GM19452 (cell line): Measurements from ENCODE around the gene U2AF2.

Source experiments
- ATAC-seq: cut with Tn5 transposase; IDR thresholded peaks from one replicate; pipeline ENCODE4 v1.9.1; 2021; ENCODE audit not compliant: unreplicated experiment

U2AF2 gene

DNA sequence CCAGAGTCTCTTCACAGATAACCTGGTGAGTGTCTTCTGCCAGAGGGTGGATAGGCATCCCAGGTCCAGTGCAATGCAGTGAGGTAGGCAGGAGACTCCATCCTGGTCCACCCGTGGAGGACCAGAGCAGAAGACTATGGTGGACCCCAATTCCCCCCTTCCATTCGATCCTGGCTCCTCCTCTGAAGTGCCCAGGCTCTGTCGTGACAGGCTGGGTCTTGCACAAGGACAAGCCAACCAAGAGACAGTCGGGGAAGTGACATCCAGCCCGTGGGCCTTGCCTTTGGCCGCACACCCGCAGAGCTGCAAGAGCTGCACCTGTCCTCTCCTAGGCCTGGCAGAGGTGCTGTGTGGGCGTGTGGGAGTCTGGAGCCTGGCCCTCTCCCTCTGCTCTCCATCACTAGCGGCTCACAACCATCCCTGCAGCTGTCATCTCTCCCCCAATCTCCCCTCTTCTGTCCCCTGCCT, 33.6 kb upstream of the U2AF2 start:
- no peak for ATAC-seq

DNA sequence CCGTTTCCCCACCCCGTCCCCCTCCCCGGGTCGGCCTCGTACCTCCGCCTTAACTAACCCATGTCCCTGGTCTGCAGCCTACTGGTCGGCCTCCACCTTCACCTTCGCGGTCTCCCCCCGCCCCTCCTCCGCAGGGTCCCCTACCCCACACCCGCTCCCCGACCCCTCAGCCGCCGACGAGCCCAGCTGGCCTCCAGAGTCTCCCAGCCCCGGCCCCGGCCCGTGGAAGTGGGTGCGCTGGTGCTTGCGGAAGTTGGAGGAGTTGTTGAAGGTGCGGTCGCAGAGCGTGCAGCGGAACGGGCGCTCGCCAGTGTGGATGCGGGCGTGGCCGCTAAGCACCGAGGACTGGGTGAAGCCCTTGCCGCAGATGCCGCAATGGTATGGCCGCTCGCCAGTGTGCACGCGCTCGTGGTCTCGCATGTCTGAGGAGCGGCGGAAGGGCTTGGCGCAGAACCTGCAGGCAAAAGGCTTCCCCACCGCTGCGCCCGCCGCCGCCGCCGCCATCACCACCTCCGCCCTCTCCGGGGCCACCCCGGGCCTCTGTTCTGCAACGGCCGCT, 33.1 kb upstream of the U2AF2 start:
- no peak for ATAC-seq

DNA sequence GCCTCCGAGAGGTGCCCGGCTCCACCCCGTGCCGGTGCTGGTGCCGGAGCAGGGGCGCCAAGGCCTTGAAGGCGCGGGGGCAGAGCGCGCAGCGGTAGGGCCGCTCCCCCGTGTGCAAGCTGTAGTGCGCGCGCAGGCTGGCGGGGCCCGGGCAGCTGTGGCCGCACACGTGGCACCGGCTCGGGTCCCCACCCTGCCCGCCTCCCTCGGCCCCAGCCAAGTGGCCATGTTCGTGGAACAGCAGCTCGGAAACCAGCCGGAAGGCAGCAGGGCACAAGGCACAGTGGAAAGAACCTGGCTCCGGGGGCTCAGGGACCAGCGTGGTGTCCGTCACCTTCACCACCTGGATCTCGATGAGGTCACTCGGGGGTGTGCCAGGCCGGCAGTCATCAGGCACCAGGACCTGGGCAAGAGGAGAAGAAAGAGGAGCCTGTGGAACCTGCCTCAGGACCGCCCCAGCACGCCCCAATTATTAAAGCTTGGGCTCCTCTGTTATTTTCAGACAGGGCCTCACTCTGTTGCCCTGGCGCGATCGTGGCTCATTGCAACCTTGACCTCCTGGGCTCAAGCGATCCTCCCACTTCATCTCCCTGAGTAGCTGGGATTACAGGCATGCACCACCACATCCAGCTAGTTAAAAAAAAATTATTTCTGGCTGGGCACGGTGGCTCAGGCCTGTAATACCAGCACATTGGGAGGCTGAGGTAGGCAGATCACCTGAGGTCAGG, 32.4 kb upstream of the U2AF2 start:
- ATAC-seq = no peak

DNA sequence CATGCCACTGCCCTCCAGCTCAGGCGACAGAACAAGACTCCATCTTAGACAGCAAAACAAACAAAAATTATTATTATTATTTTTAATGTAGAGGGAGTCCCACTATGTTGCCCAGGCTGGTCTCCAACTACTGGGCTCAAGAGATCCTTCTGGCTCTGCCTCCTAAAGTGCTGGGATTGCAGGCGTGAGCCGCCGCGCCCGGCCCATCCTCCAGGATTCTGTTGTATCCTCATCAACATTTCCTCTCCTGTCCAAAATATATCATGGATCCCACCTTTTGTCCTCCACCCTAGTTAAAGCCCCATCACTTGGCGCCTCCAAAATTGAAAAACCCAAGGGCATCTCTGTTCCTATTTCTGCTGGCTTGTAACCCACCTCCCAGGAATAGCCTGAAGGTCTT, 31.7 kb upstream of the U2AF2 start:
- no peak for ATAC-seq

DNA sequence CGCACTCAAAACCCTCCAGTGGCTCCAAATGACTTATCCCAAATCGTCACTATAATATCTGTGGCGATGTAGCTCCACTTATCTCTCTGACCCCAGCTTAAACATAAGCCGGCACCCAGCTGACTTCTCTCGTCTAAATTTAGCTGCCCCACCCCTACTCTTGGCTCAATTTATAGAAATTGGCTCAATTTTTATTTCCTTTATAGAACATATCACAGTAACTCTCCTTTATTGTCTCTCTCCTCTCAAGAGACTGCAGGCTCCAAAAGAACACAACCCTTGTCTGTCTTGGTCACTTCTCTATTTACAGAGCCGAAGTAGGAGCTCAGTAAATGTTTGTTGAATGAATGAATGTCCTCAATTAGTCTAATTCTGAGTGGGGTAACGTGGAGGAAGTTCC, 31.3 kb upstream of the U2AF2 start:
- ATAC-seq = no peak

DNA sequence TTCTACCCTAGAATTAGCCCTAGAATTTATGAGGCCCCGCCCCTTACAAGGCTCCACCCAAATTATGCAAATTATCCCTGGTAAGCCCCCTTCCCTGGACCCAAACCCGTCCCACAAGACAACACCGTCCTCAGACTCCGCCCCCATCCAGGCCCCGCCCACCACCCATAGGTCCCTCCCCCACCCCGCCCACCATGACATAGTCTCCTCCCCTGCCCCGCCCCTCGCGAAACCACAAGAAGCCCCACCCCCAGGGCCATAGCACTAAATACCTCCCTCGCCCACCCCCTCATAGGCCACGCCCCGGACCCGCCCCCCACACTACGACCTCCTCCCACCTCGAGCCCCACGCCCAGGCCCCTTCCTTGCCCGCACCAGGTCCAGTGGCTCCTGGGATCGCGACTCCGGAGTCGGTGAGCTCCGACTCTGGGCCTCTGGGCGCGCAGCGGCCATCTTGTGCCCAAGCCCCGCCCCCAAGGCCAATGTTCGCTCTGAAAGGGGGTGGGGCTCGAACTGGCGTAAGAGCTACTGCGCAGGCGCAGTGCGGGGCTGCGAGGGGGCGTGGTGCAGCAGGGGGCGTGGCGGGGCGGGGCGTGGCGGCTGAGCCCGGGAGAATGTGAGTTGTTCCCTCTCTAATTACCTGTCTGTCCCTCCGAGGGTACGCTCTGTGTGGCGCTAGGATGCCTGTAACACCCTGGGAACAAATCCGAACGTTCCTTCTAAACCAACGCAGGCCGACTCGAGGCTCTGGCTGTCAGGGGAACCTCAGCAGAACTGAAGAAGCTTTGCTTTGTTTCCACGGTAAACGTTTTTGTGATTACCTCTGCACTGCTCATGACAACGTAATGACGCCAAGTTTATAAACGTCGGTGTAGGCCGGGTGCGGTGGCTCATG, 30.5 kb upstream of the U2AF2 start, which contains the start of gene ZNF784:
Gene ZNF784, minus strand, starts transcription at position 458 of the 895 bp plus-strand sequence. Its CDS starts 5 bp downstream, at position 453.
- no peak for ATAC-seq

DNA sequence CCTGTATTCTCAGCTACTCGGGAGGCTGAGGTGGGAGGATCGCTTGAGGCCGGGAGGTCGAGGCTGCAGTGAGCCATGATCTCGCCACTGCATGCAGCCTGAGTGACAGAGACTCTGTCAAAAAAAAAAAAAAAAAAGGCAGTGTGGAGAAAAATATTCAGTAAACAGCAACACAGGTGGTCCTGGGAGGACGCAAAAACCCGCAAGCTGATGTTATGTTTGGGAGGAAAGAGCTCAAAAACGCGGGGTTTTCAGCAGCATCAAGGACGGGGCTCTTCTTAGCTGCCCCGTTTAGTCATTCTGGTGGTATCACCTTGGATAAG, 29.9 kb upstream of the U2AF2 start:
- ATAC-seq = no peak

DNA sequence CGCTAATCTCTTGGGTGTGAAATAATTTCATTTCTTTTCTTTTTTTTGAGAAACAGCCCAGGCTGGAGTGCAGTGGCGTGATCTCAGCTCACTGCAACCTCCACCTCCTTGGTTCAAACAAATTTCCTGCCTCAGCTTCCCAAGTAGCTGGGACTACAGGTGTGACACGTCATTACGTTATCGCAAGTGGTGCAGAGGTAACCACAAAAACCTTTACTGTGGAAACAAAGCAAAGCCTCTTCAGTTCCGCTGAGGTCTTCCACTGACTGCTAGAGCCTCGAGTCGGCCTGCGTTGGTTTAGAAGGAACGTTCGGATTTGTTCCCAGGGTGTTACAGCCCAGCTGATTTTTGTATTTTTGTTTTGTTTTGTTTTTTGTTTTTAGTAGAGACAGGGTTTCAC, 28.5 kb upstream of the U2AF2 start:
- no peak for ATAC-seq

DNA sequence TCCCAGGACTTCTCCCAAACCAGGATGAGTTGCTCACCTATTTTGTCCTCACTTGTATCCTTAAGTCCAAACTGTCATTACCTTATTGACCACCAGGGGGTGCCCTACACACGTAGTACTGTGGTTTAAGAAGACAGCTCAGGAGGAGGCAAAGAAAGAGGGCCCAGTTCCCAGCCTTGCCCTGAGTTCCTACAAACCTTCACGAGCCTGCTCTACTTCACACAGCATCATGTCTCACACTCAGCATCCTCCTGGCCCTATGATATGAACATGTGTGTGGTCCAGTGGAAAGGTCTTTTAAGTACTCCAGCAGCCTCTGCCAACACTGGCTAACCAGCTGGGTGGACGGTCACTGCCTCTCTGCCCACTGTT, 22.4 kb upstream of the U2AF2 start:
- ATAC-seq = no peak

DNA sequence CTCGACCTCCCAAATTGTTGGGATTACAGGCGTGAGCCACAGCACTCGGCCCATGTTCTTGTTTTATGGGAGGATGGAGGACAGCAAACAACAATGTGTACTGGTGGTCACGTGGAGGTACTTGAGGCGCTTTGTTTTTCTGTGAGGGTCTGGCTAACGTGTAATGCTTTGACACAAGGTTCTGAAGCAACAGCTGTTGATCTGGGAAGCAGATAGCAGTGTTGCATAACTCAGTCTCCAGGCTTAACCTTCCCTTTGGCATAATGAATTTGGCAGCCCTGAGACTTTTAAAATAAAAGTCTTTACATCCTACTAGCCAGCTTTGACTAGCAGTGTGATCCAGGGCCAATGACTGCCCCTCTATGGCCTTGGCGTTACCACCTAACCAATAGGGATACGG, 21.0 kb upstream of the U2AF2 start:
- ATAC-seq = no peak

DNA sequence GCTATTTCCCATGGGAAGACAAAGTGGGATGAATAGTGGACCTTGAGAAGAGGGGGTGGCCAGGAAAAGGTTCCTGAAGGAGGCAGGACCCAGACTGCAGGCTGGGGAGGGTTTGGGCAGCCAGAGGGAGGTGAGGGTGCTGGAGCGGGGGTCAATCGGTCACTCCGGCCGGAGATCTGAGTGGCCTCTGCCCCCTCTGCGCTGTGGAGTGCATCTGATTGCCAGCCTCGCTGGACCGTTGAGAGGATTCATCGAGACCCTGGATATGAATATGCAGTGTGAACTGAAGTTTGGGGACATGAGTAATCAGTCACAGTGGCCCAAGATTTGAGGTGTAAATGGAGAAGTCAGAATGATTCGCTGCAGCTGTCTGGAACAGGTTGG, 19.5 kb upstream of the U2AF2 start:
- no peak for ATAC-seq

DNA sequence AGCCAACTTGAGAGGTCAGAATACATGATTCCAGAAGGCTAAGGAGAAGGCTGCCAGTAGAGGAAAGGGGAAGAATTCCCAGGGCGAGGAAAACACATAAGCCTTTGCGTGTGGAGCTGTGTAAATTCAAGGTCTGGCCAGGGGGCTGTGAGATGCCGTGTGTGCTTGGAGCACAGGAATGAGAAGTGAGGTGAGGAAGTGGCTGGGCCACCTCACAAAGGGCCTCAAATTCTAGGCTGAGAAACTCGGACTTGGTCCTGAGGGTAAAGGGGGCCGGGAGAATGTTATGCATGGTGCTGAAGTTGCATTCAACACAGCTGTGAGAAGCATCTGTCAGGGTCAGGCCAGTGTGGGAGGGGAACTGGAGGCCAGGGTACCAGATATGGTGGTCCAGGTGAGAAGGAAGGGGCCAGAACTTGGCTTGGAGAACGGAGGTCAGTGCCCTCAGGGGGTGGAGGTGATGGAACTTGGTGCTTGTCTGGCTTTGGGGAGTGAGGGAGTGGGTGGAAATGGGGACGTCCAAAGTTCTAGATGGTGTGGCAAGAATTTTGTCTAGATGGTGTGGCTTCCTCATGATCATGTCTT, 18.9 kb upstream of the U2AF2 start:
- ATAC-seq = no peak

DNA sequence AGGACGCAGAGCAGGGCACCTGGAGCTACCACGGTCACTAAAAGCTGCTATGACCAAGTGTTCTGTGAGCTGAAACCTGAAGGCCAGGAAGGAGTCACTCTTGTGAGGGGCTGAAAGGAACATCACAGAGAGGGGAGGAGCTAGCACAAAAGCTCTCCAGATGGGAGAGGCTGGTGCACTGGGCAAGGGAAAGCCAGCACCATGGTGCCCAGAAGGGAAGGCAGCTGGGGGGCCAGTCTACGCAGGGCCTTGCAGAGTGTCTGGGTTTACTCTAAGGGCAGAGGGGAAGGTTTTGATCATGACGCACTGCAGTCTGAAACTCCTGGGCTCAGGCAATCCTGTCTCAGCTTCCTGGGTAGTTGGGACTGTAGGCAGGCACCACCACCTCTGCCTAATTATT, 18.1 kb upstream of the U2AF2 start:
- ATAC-seq = no peak

DNA sequence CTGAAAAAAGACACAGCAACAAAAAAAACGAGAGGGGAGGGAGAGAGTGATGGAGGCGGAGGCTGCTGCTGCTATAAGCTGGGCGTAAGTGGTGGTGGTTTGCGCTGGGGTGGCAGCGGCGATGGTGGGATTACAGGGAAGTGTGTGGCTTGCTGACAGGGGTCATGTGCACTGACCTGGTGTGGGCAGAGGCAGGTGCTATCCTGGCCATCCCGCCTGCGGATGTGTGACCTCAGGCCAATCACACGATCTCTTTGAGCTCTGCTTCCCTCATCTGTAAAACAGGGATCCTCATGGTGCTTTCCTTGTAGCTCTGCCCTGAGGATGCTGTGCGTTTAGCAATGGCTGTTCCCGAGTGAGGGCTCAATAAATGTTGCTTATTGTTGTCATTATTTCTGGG, 17.3 kb upstream of the U2AF2 start:
- ATAC-seq = no peak

DNA sequence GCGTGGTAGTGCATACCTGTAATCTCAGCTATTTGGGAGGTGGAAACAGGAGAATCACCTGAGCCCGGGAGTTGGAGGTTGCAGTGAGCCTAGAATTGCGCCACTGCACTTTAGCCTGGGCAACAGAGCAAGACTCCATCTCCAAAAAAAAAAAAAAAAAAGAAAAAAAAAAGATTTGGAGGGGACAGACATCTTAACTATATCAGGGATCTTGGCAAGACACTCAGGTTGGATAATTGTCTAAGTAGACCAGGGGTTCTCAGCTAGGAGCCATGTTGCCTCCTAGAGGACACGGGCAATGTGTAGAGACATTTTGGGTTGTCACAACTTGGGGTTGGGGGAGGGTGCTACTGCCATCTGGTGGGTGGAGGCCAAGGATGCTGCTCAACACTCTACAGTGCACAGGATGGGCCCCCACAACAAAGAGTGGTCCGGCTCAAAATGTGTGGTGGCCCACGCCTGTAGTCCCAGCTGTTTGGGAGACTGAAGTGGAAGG, 15.9 kb upstream of the U2AF2 start:
- ATAC-seq = no peak

DNA sequence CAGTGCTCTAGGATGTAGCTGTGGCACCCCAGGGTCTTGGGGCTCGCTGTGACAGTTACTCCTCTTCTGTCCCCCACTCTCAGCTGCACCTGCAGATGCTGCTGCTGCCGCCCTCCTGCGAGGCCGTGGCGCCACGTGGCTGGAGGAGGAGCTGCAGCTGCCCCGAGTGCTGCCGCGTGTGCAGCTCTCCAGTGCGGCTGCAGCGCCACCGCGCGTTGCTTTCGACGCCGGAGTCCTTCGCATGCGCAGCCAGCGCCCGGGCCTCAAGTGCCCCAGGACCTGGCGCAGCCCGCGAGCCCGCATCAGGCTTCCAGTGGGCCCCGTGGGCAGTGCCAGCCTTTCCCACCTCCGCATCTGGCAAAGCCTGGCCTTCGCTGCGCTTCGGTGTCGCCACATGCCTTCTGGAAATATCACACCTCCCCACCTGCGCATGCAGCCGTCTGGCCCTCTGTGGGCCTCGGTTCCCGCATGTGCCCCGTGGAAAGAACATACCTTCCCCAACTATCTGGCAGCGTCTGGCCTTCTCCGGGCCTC, 14.7 kb upstream of the U2AF2 start:
- ATAC-seq = no peak

DNA sequence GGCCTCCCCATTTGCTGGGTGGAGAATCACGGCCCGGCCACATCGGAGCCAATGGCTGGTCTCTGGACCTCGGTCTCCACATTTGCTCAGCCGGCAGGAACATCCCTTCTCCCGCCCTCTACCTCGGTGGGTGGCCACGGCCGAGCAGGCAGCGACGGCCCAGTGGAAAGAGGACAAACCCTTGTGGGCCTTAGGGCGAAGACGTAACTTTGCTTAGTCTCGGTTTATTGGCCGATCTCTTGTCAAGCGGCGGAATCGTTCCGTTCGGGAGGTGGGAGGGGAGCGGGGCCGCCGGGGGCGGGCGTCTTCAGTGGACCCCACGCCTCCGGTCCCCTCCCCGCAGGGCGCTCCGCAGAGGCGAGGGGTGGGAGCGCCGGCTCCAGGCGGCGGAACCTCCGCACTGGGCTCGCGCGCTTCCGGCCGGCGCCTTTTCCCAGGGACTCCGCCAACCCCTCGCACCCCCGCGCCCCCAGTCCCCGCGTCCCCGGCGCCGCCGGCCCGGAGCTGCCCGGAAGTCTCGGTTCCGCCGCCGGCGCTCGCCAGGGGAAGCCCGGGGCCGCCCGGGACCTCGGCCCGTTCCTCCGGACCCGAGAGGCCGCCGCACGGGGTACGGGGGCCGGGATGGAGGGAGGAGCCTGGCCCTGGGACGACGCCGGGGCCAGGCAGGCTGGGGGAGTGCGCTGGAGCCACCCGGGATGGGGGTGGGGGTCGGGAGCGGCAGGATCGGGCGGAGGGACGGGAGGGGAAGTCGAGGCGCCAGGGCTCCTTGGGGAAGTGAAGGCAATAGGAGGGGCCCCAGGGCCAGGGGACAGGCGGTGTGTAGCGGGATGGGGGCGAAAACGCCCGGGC, 14.0 kb upstream of the U2AF2 start, which contains the start of gene ZNF580:
Gene ZNF580, plus strand, starts transcription at position 426 of the 849 bp plus-strand sequence. CDS start 1,507 bp downstream, outside the sequence.
- no peak for ATAC-seq

DNA sequence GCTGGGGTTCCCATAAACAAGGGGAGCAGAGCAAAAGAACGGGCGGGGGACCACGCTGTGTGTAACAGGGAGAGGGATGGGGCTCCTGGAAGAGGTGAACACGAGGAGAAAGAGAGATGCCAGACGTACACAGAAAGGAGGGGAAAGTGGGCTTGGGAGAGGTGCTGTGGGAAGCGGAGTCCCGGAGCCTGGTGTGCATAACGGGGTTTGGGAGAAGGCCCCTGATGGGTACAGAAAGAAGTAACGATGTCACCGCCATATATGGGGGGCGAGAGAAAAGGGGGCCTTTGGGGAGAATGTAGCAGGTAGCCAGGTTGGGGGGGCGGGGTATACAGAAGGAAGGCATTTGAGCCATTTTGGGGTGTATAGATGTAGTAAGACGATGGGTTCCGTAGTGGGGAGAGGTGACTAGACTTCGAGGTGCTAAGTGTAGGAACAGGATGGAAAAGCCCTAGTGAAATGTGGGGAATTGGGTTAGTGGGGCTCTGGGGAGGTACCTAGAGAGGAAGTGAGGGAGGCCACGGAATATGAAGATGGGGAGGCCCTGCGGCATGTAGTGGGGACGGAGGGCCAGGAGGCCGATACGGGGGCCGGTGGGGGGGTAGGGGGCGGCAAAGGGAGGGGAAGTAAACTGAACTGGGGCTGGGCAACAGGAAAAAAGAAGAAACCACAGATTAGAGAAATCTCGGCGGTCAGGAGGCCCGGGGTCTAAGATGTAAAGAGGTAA, 13.2 kb upstream of the U2AF2 start:
- no peak for ATAC-seq

DNA sequence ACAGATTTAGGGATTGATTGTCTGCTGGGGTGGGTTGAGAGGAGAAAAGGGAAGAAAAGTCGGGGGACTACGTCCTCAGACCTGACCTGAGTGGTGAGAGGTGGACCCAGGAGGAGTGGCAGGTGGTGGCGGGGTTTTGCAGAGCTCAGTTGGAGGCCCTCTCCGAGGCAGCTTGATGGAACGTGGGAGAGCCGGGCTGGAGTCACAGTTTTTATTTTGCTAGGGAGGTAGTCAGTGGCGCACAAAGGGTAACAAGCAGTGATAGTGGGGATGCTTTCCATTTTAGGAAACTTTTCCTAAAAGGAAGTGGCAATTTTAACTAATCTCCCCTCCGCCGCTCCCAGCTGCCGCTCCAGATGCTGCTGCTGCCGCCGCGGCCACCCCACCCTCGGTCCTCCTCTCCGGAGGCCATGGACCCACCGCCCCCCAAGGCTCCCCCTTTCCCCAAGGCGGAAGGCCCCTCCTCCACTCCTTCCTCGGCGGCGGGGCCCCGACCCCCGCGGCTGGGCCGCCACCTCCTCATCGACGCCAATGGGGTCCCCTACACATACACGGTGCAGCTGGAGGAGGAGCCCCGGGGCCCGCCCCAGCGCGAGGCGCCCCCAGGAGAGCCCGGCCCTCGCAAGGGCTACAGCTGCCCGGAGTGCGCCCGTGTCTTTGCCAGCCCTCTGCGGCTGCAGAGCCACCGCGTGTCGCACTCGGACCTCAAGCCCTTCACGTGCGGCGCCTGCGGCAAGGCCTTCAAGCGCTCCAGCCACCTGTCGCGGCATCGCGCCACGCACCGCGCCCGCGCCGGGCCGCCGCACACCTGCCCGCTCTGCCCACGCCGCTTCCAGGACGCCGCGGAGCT, 12.5 kb upstream of the U2AF2 start:
- no peak for ATAC-seq
